GM23338 (cell line): ENCODE measurements around the gene CD40LG. TPM values are rescaled to one million over a fixed set of nuclear protein-coding genes. Genes with fewer than 3 reads are reported as not detected.

Experiments used
- ATAC-seq: fragments of 200-7000 bp; cut with Tn5 transposase; 3 replicates; pipeline ENCODE4 v1.9.1; 2020
- DNase-seq: peaks from one replicate; pipeline ENCODE4 v3.0.0-alpha.2; 2015; ENCODE audit warnings: low spot score
- H2AFZ ChIP-seq: fragments of 200-600 bp; sonication (generic); 2 replicates; pipeline ENCODE4 v1.8.0; 2016; ENCODE audit warnings: antibody characterized with exemption, mild to moderate bottlenecking, moderate library complexity
- H3F3A ChIP-seq: fragments of 200-600 bp; sonication (generic); replicated peaks from 2 replicates; pipeline ENCODE4 v1.8.0; 2017; ENCODE audit warnings: antibody characterized with exemption, mixed run types, low read depth
- H3K27ac ChIP-seq: fragments of 200-600 bp; sonication (generic); 2 replicates; pipeline ENCODE4 v1.6.1; 2016; ENCODE audit warnings: low read depth
- H3K27me3 ChIP-seq: fragments of 200-600 bp; sonication (generic); 2 replicates; pipeline ENCODE4 v1.8.0; 2016; ENCODE audit warnings: mild to moderate bottlenecking, mixed run types, moderate library complexity; ENCODE audit not compliant: insufficient read depth
- H3K36me3 ChIP-seq: fragments of 200-600 bp; sonication (generic); 2 replicates; pipeline ENCODE4 v1.8.0; 2016; ENCODE audit warnings: mild to moderate bottlenecking; ENCODE audit not compliant: insufficient read depth
- H3K4me1 ChIP-seq: fragments of 200-600 bp; sonication (generic); 2 replicates; pipeline ENCODE4 v1.8.0; 2016; ENCODE audit warnings: mild to moderate bottlenecking, moderate library complexity; ENCODE audit not compliant: insufficient read depth
- H3K4me2 ChIP-seq: fragments of 200-600 bp; sonication (generic); 2 replicates; pipeline ENCODE4 v1.7.1; 2017; ENCODE audit warnings: mixed run types
- H3K4me3 ChIP-seq: fragments of 200-600 bp; sonication (generic); 2 replicates; pipeline ENCODE4 v1.6.1; 2016; ENCODE audit warnings: mixed run types
- H3K79me2 ChIP-seq: fragments of 200-600 bp; sonication (generic); replicated peaks from 2 replicates; pipeline ENCODE4 v1.8.0; 2017; ENCODE audit warnings: mild to moderate bottlenecking; ENCODE audit not compliant: insufficient read depth
- H3K9me2 ChIP-seq: fragments of 200-600 bp; sonication (generic); 2 replicates; pipeline ENCODE4 v1.8.0; 2017; ENCODE audit not compliant: insufficient read depth
- H4K20me1 ChIP-seq: fragments of 200-600 bp; sonication (generic); replicated peaks from 2 replicates; pipeline ENCODE4 v1.8.0; 2017; ENCODE audit warnings: mild to moderate bottlenecking; ENCODE audit not compliant: insufficient read depth
- H3K27ac Mint-ChIP-seq: 2 replicates; pipeline ENCODE4 v1.8.0; 2020; ENCODE audit warnings: inconsistent platforms, mild to moderate bottlenecking, moderate library complexity, mixed read lengths
- H3K27me3 Mint-ChIP-seq: 3 replicates; pipeline ENCODE4 v1.8.0; 2022; ENCODE audit warnings: low read depth, mild to moderate bottlenecking, moderate library complexity, mixed read lengths, inconsistent platforms; ENCODE audit not compliant: insufficient read depth, poor library complexity
- H3K36me3 Mint-ChIP-seq: 3 replicates; pipeline ENCODE4 v1.8.0; 2021; ENCODE audit warnings: low read depth, mild to moderate bottlenecking, inconsistent platforms, moderate library complexity, mixed read lengths
- H3K4me1 Mint-ChIP-seq: 3 replicates; pipeline ENCODE4 v1.8.0; 2020; ENCODE audit warnings: mild to moderate bottlenecking, inconsistent platforms, mixed read lengths
- H3K4me3 Mint-ChIP-seq: 3 replicates; pipeline ENCODE4 v1.8.0; 2021; ENCODE audit warnings: moderate library complexity, mild to moderate bottlenecking, inconsistent platforms, mixed read lengths
- H3K9me3 Mint-ChIP-seq: 3 replicates; pipeline ENCODE4 v1.8.0; 2020; ENCODE audit warnings: moderate library complexity, mild to moderate bottlenecking, inconsistent platforms, mixed read lengths
- CTCF ChIP-seq, 2 experiments: fragments of 200-600 bp in 1 of 2; sonication (generic) in 1 of 2; conservative IDR thresholded peaks; 2 replicates each; pipeline versions ENCODE4 v1.5.1 to v1.6.1; 2016 to 2017; ENCODE audit warnings: antibody characterized with exemption in 2 of 2, low read depth in 2 of 2, mild to moderate bottlenecking in 2 of 2, moderate library complexity in 1 of 2
- ZNF462 ChIP-seq: fragments of 250-450 bp; sonication (Bioruptor Pico); IDR thresholded peaks from 2 replicates; pipeline ENCODE4 v1.5.0; 2020; ENCODE audit warnings: mild to moderate bottlenecking, moderate library complexity
- polyA plus RNA-seq: library from polyadenylated mRNA; unstranded; fragments of >200 nt; fragmentation: Nextera tagmentation; extraction: Ambion mirVana; gene quantifications from 2 replicates; pipeline ENCODE4 v1.2.1, GENCODE V29; 2016
- total RNA-seq: library from RNA; depleted of rRNA; stranded (reverse); fragments of >200 nt; shearing (Covaris generic); gene quantifications from 2 replicates; pipeline ENCODE4 v1.2.3, GENCODE V29; 2014; rRNA removed

Gene CD40LG
- total and polyA plus RNA-seq, 2 experiments from 2014 or later = not detected

- Histone ChIP-seq H3K27ac (no peak overlapping the region), H3K36me3 (no peaks in the 10 kb centered on the region), H3K4me2 (no peak overlapping the region), H3K4me1 (peaks cover 5% of the 10 kb centered on the region; the same call in 1 of the 2 replicates), H3F3A (no peaks in the 10 kb centered on the region), H2AFZ (no peak overlapping the region), H3K79me2 (no peaks in the 10 kb centered on the region), H3K9me2 (no peaks in the 10 kb centered on the region), H4K20me1 (no peaks in the 10 kb centered on the region), H3K4me3 (no peak overlapping the region), H3K27me3 (no peaks in the 10 kb centered on the region)
- H3K27me3 Mint-ChIP-seq = no peaks in the 10 kb centered on the region
- no peak for DNase-seq
- no peaks in the 10 kb centered on the region for H3K36me3 Mint-ChIP-seq
- H3K4me1 Mint-ChIP-seq = peaks cover 8% of the 10 kb centered on the region; the same call in 2 of the 3 replicates
- no peak overlapping the region for H3K4me3 Mint-ChIP-seq
- no peak for ATAC-seq
- no peaks in the 10 kb centered on the region for H3K9me3 Mint-ChIP-seq
- TF ChIP-seq CTCF (conservative IDR thresholded peaks at IDR 0.05; ENCODE audit: low read depth in 2 of 2) (peak in 1 of 2 experiments; percentile 53; a peak in 3 of 4 replicates), ZNF462 (CRISPR knock-in tag) (no peak)
- H3K27ac Mint-ChIP-seq = no peak overlapping the region
These were observed 60.4 kb downstream of the CD40LG start for GRCh38 chrX:136708348-136708747.

Other genes with a start within 250 kb of the CD40LG start
- gene BRS3, start 160.2 kb upstream of the CD40LG start, total RNA-seq = not detected in 2 replicates
- gene BRS3, start 160.2 kb upstream of the CD40LG start, polyA plus RNA-seq = not detected in 2 replicates
- 85.5 and 92.5 TPM in 2 replicates for gene HTATSF1, start 150.6 kb upstream of the CD40LG start, total RNA-seq
- 80.8 and 86.8 TPM in 2 replicates for gene HTATSF1, start 150.6 kb upstream of the CD40LG start, polyA plus RNA-seq
- not detected in 2 replicates for gene VGLL1, start 115.9 kb upstream of the CD40LG start, total RNA-seq
- not detected in 2 replicates for gene VGLL1, start 115.9 kb upstream of the CD40LG start, polyA plus RNA-seq
- gene ARHGEF6, start 132.8 kb downstream of the CD40LG start, total RNA-seq = 4.9 and 6.0 TPM in 2 replicates
- 1.4 and 2.5 TPM in 2 replicates for gene ARHGEF6, start 132.8 kb downstream of the CD40LG start, polyA plus RNA-seq
- gene RBMX, start 232.6 kb downstream of the CD40LG start, total RNA-seq = 601 and 620 TPM in 2 replicates
- 307 and 337 TPM in 2 replicates for gene RBMX, start 232.6 kb downstream of the CD40LG start, polyA plus RNA-seq